GM23248 (cell line): Measurements from ENCODE around the gene VAPA. TPM values are rescaled to one million over a fixed set of nuclear protein-coding genes. Genes with fewer than 3 reads are reported as not detected.

ENCODE experiments used
- DNase-seq: peaks from one replicate; pipeline ENCODE4 v3.0.0-alpha.2; 2015
- H2AFZ ChIP-seq: fragments of 200-600 bp; sonication (generic); 2 replicates; pipeline ENCODE4 v1.6.1; 2016; ENCODE audit warnings: antibody characterized with exemption
- H3F3A ChIP-seq: fragments of 200-600 bp; sonication (generic); 2 replicates; pipeline ENCODE4 v1.6.1; 2016; ENCODE audit warnings: mild to moderate bottlenecking, antibody characterized with exemption, mixed run types; ENCODE audit not compliant: insufficient read depth
- H3K27ac ChIP-seq: fragments of 200-600 bp; sonication (generic); 2 replicates; pipeline ENCODE4 v1.5.1; 2016; ENCODE audit warnings: mild to moderate bottlenecking
- H3K27me3 ChIP-seq: fragments of 200-600 bp; sonication (generic); replicated peaks from 2 replicates; pipeline ENCODE4 v1.6.1; 2016; ENCODE audit warnings: mild to moderate bottlenecking; ENCODE audit not compliant: insufficient read depth
- H3K36me3 ChIP-seq: fragments of 200-600 bp; sonication (generic); 2 replicates; pipeline ENCODE4 v1.6.1; 2016; ENCODE audit warnings: low read depth, mild to moderate bottlenecking
- H3K4me1 ChIP-seq: fragments of 200-600 bp; sonication (generic); 2 replicates; pipeline ENCODE4 v1.6.1; 2016; ENCODE audit warnings: mild to moderate bottlenecking; ENCODE audit not compliant: insufficient read depth
- H3K4me2 ChIP-seq: fragments of 200-600 bp; sonication (generic); one replicate; pipeline ENCODE4 v1.6.1; 2016; ENCODE audit warnings: mild to moderate bottlenecking; ENCODE audit not compliant: unreplicated experiment
- H3K4me3 ChIP-seq: fragments of 200-600 bp; sonication (generic); 2 replicates; pipeline ENCODE4 v1.5.1; 2016; ENCODE audit warnings: mild to moderate bottlenecking
- H3K79me2 ChIP-seq: fragments of 200-600 bp; sonication (generic); 2 replicates; pipeline ENCODE4 v1.6.1; 2016; ENCODE audit warnings: mild to moderate bottlenecking; ENCODE audit not compliant: insufficient read depth
- H3K9ac ChIP-seq: fragments of 200-600 bp; sonication (generic); 2 replicates; pipeline ENCODE4 v1.6.1; 2016; ENCODE audit warnings: mild to moderate bottlenecking
- H3K9me2 ChIP-seq: fragments of 200-600 bp; sonication (generic); 2 replicates; pipeline ENCODE4 v1.6.1; 2016; ENCODE audit warnings: mixed run types, mild to moderate bottlenecking, moderate library complexity; ENCODE audit not compliant: insufficient read depth
- H3K9me3 ChIP-seq: fragments of 200-600 bp; sonication (generic); one replicate; pipeline ENCODE4 v1.6.1; 2017; ENCODE audit warnings: low read depth
- H4K20me1 ChIP-seq: fragments of 200-600 bp; sonication (generic); 2 replicates; pipeline ENCODE4 v1.6.0; 2016; ENCODE audit not compliant: insufficient read depth
- EZH2 ChIP-seq: fragments of 200-600 bp; sonication (generic); IDR thresholded peaks from 2 replicates; pipeline ENCODE4 v1.6.1; 2018; ENCODE audit warnings: antibody characterized with exemption, mild to moderate bottlenecking; ENCODE audit not compliant: insufficient read depth, poor library complexity, severe bottlenecking
- EZH2phosphoT487 ChIP-seq: fragments of 200-600 bp; sonication (generic); IDR thresholded peaks from 2 replicates; pipeline ENCODE4 v1.6.1; 2018; ENCODE audit warnings: antibody characterized with exemption, moderate library complexity, mild to moderate bottlenecking, low read depth; ENCODE audit not compliant: insufficient read depth
- whole genome bisulfite sequencing, 2 experiments: methylation state at CpG; one replicate each; pipeline ENCODE4 v1.1.6; 2015 to 2017; ENCODE audit warnings: low lambda C conversion rate in 2 of 2, low coverage in 1 of 2; ENCODE audit errors: missing lambda C conversion rate in 2 of 2; 5-methylcytosine and 5-hydroxymethylcytosine counted together
- in situ Hi-C: fragments of 300-500 bp; cut with MboI; formaldehyde crosslinking; loops from 2 replicates; pipeline ENCODE4 v1.15.0; 2020
- polyA plus RNA-seq: library from polyadenylated mRNA; unstranded; fragments of >200 nt; fragmentation: Nextera tagmentation; extraction: Ambion mirVana; gene quantifications from 2 replicates; pipeline ENCODE4 v1.2.1, GENCODE V29; 2016
- total RNA-seq: library from RNA; depleted of rRNA; stranded (reverse); fragments of >200 nt; shearing (Covaris generic); gene quantifications from 2 replicates; pipeline ENCODE4 v1.2.3, GENCODE V29; 2014

Gene VAPA
- total and polyA plus RNA-seq, 2 experiments from 2014 or later: 277 to 290 TPM

- in situ Hi-C loops: no loop called here
- Histone ChIP-seq H3K9ac (no peak overlapping the region), H3F3A (peaks cover 31% of the 10 kb centered on the region; the same call in 1 of the 2 replicates), H2AFZ (no peak overlapping the region), H3K9me2 (no peaks in the 10 kb centered on the region), H3K4me3 (no peak overlapping the region), H3K4me1 (0 out of 2 replicates have a peak, but pooled peaks cover 6% of the 10 kb centered on the region), H3K79me2 (peaks cover 82% of the 10 kb centered on the region), H3K9me3 (no peaks in the 10 kb centered on the region), H3K36me3 (peaks cover 47% of the 10 kb centered on the region), H3K27ac (no peak overlapping the region), H3K4me2 (no peak overlapping the region), H4K20me1 (peaks cover 6% of the 10 kb centered on the region; the same call in 1 of the 2 replicates), H3K27me3 (no peaks in the 10 kb centered on the region)
- WGBS, 2 experiments: 93 to 97% methylated on average over 1 of the region's 1 CpG
- peak; percentile 50 for DNase-seq
- TF ChIP-seq EZH2phosphoT487 (no peak), EZH2 (no peak)
These were observed 39.0 kb downstream of the VAPA start for GRCh38 chr18:9952633-9953416.

- in situ Hi-C loops: no loop called here
- TF ChIP-seq EZH2phosphoT487: no peak
- TF ChIP-seq EZH2: no peak
- H3K4me1 ChIP-seq: no peaks in the 10 kb centered on the region; the same call in 1 of the 2 replicates
- H3K9me2 ChIP-seq: no peaks in the 10 kb centered on the region
- DNase-seq: no peak
- H3K4me2 ChIP-seq: no peak overlapping the region
- 96 to 97% methylated on average over 4 of the region's 4 CpGs for WGBS, 2 experiments
- peaks cover 21% of the 10 kb centered on the region for H3K79me2 ChIP-seq
- H2AFZ ChIP-seq: no peak overlapping the region
- H3K4me3 ChIP-seq: no peak overlapping the region
- H3K27me3 ChIP-seq: no peaks in the 10 kb centered on the region
- peaks cover 36% of the 10 kb centered on the region; the same call in 1 of the 2 replicates for H3F3A ChIP-seq
- H4K20me1 ChIP-seq: no peaks in the 10 kb centered on the region
- no peaks in the 10 kb centered on the region for H3K9me3 ChIP-seq
- no peak overlapping the region for H3K9ac ChIP-seq
- no peak overlapping the region for H3K27ac ChIP-seq
- peaks cover 25% of the 10 kb centered on the region for H3K36me3 ChIP-seq
These were observed 45.1 kb downstream of the VAPA start for GRCh38 chr18:9958861-9959399.

- H4K20me1 ChIP-seq: no peaks in the 10 kb centered on the region
- no peak for TF ChIP-seq EZH2
- TF ChIP-seq EZH2phosphoT487: no peak
- H3K27me3 ChIP-seq: no peaks in the 10 kb centered on the region
- H3K36me3 ChIP-seq: peaks cover 19% of the 10 kb centered on the region
- no peak overlapping the region for H3K27ac ChIP-seq
- no peak overlapping the region for H3K9ac ChIP-seq
- peaks cover 40% of the 10 kb centered on the region; the same call in 1 of the 2 replicates for H3F3A ChIP-seq
- no peaks in the 10 kb centered on the region for H3K9me2 ChIP-seq
- H3K79me2 ChIP-seq: peaks cover 14% of the 10 kb centered on the region
- in situ Hi-C loops: no loop called here
- no peak overlapping the region for H3K4me2 ChIP-seq
- DNase-seq: no peak
- H3K4me1 ChIP-seq: no peaks in the 10 kb centered on the region; the same call in 1 of the 2 replicates
- H3K4me3 ChIP-seq: no peak overlapping the region
- 98 to 100% methylated on average over 1 of the region's 1 CpG for WGBS, 2 experiments
- H3K9me3 ChIP-seq: no peaks in the 10 kb centered on the region
- H2AFZ ChIP-seq: no peak overlapping the region
These were observed 45.7 kb downstream of the VAPA start for GRCh38 chr18:9959564-9959963.

- Histone ChIP-seq H3K36me3 (peaks cover 11% of the 10 kb centered on the region), H3K9ac (no peak overlapping the region), H3K9me3 (no peaks in the 10 kb centered on the region), H3K4me2 (no peak overlapping the region), H3K9me2 (no peaks in the 10 kb centered on the region), H2AFZ (no peak overlapping the region), H3F3A (peaks cover 40% of the 10 kb centered on the region; the same call in 1 of the 2 replicates), H4K20me1 (no peaks in the 10 kb centered on the region), H3K4me1 (no peaks in the 10 kb centered on the region; the same call in 1 of the 2 replicates), H3K27ac (no peak overlapping the region), H3K27me3 (no peaks in the 10 kb centered on the region), H3K4me3 (no peak overlapping the region), H3K79me2 (peaks cover 6% of the 10 kb centered on the region)
- in situ Hi-C loops: no loop called here
- DNase-seq: no peak
- no peak for TF ChIP-seq EZH2
- no peak for TF ChIP-seq EZH2phosphoT487
- 23 to 26% methylated on average over 7 of the region's 7 CpGs for WGBS, 2 experiments
These were observed 46.6 kb downstream of the VAPA start for GRCh38 chr18:9960258-9960904.
